HCT116 (cell line): Measurements from ENCODE around the gene ATP5F1A.

Experiments used
- CEBPB ChIP-seq: IDR thresholded peaks from 2 replicates; pipeline ENCODE4 v1.6.1; 2012; ENCODE audit warnings: low read depth
- CTCF ChIP-seq, 3 experiments: fragments of 200-600 bp in 1 of 3; sonication (generic) in 1 of 3; IDR thresholded peaks in 2 of 3; conservative IDR thresholded peaks in 1 of 3; 2 replicates each; pipeline ENCODE4 v1.5.1; 2012 to 2017; ENCODE audit warnings: low read depth in 2 of 3, low read length in 2 of 3, antibody characterized with exemption in 1 of 3, borderline replicate concordance in 1 of 3, control low read depth in 1 of 3, mild to moderate bottlenecking in 1 of 3, mixed read lengths in 1 of 3, mixed run types in 1 of 3, moderate library complexity in 1 of 3; ENCODE audit not compliant: insufficient read depth in 1 of 3
- EGR1 ChIP-seq: IDR thresholded peaks from 2 replicates; pipeline ENCODE4 v1.6.1; 2012; ENCODE audit warnings: low read depth
- JUND ChIP-seq: IDR thresholded peaks from 2 replicates; pipeline ENCODE4 v1.6.1; 2012
- MAX ChIP-seq: IDR thresholded peaks from 2 replicates; pipeline ENCODE4 v1.6.1; 2012
- POLR2A ChIP-seq: IDR thresholded peaks from 2 replicates; pipeline ENCODE4 v1.7.0; 2011; ENCODE audit warnings: borderline replicate concordance; ENCODE audit not compliant: insufficient read depth, insufficient read length; ENCODE audit errors: extremely low read depth
- POLR2AphosphoS5 ChIP-seq: IDR thresholded peaks from 2 replicates; pipeline ENCODE4 v1.6.1; 2011; ENCODE audit warnings: mild to moderate bottlenecking, low read depth, low read length, moderate library complexity
- SP1 ChIP-seq: IDR thresholded peaks from 2 replicates; pipeline ENCODE4 v1.6.1; 2012; ENCODE audit warnings: low read depth
- YY1 ChIP-seq: IDR thresholded peaks from 2 replicates; pipeline ENCODE4 v1.6.1; 2011; ENCODE audit warnings: low read length, low read depth, moderate library complexity, mild to moderate bottlenecking; ENCODE audit not compliant: insufficient replicate concordance; ENCODE audit errors: extremely low read depth

- TF ChIP-seq SP1: no peak
- no peak for TF ChIP-seq JUND
- TF ChIP-seq POLR2AphosphoS5: no peak
- no peak for TF ChIP-seq CEBPB
- TF ChIP-seq POLR2A: no peak
- no peak for TF ChIP-seq MAX
- TF ChIP-seq CTCF (IDR thresholded peaks at IDR 0.05 in 2 of 3, conservative IDR thresholded peaks at IDR 0.05 in 1 of 3; ENCODE audit: borderline replicate concordance in 1 of 3, insufficient read depth in 1 of 3, low read depth in 2 of 3, low read length in 2 of 3): no peak
- TF ChIP-seq YY1: no peak
- TF ChIP-seq EGR1: no peak
Measured at GRCh38 chr18:46053368-46054095, 44.6 kb downstream of the ATP5F1A start.
